22Rv1 (cell line): ENCODE data around the gene HCN1.
A peak's percentile ranks its signal among the peaks of the same experiment; 100 is the strongest.

Experiments
- H3K27ac ChIP-seq: fragments of 450-650 bp; 2 replicates; pipeline ENCODE4 v1.5.1; 2017
- ZFX ChIP-seq: fragments of 450-650 bp; IDR thresholded peaks from 2 replicates; pipeline ENCODE4 v1.6.1; 2017; ENCODE audit warnings: antibody characterized with exemption, borderline replicate concordance
- TF ChIP-seq, protein P1 (sequence below): fragments of 450-650 bp; IDR thresholded peaks from 2 replicates; pipeline ENCODE4 v1.5.1; 2017; ENCODE audit warnings: mild to moderate bottlenecking

Gene HCN1

GRCh38 chr5:45355189-45355992, 340.8 kb downstream of the HCN1 start:
- TF ChIP-seq, protein P1, sequence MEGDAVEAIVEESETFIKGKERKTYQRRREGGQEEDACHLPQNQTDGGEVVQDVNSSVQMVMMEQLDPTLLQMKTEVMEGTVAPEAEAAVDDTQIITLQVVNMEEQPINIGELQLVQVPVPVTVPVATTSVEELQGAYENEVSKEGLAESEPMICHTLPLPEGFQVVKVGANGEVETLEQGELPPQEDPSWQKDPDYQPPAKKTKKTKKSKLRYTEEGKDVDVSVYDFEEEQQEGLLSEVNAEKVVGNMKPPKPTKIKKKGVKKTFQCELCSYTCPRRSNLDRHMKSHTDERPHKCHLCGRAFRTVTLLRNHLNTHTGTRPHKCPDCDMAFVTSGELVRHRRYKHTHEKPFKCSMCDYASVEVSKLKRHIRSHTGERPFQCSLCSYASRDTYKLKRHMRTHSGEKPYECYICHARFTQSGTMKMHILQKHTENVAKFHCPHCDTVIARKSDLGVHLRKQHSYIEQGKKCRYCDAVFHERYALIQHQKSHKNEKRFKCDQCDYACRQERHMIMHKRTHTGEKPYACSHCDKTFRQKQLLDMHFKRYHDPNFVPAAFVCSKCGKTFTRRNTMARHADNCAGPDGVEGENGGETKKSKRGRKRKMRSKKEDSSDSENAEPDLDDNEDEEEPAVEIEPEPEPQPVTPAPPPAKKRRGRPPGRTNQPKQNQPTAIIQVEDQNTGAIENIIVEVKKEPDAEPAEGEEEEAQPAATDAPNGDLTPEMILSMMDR, result no peak
- no peak for TF ChIP-seq ZFX
- no peak overlapping the region for H3K27ac ChIP-seq

DNA sequence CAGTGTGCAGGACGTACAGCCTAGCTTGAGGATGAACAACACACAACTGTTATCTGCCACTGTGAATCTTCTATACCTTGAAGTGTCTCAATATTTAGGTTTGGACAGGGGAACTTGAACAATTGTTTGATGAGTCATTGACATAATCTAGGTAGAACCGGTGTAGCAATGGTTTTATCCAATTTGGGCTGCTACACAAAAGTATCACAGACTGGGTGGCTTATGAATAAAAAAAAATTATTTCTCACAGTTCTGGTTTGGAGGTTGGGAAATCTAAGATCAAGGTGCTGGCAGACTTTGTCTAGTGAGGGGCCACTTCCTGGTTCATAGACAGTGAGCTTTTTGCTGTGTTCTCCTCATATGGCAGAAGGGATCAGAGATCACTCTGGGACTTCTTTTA, 359.7 kb downstream of the HCN1 start:
- no peak for TF ChIP-seq ZFX
- TF ChIP-seq, protein P1, result no peak
- no peak overlapping the region for H3K27ac ChIP-seq

DNA sequence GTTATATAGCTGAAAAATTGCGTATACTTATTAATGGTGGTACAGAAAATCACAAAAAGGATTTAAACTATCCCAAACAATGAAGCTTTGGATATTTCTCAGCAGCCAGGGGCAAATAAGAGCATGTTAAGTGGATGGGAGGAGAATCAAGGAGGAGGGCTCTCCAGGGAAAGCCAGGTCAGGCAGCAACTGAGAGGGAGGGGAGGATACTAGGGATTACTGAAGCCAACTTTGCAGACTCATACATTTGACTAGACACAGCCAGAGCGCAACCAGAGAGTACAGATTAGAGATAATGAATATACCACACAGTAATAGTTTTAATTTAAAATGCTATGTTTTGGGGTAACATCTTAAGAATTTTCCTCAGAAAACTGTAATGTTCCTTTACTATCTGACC, 360.2 kb downstream of the HCN1 start:
- TF ChIP-seq, protein P1, result no peak
- TF ChIP-seq ZFX, result no peak

DNA sequence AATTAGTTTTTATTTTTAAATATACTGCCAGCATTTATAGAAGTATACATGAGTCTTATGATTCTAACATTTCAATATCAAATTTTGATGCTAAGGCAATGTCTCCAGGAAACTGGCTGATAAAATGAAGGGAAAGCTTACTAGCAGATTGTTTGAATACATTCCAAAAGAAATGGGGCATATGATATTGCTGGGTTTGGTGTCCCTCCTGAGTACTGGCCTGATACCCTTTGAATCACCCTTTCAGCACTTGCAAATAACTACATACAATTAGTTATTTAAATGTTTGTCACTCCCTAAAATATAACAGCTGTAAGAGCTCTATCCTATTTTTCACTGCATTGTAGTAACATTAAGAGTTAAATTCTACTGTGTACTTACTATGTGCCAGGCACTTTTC, 360.8 kb downstream of the HCN1 start:
- TF ChIP-seq, protein P1, result no peak
- TF ChIP-seq ZFX, result no peak
- H3K27ac ChIP-seq, result no peak overlapping the region

More for the DNA sequence above, 360.2 kb downstream of the HCN1 start:
- no peak overlapping the region for H3K27ac ChIP-seq

GRCh38 chr5:45334939-45335338, 361.2 kb downstream of the HCN1 start:
- no peak overlapping the region for H3K27ac ChIP-seq
- TF ChIP-seq ZFX, result no peak
- TF ChIP-seq, protein P1, result no peak

- peak overlapping the region; percentile 65 for H3K27ac ChIP-seq
Observed at GRCh38 chr5:45312627-45313026, 383.6 kb downstream of the HCN1 start.

- no peak for TF ChIP-seq ZFX
- TF ChIP-seq, protein P1, result no peak
- H3K27ac ChIP-seq, result no peak overlapping the region
Observed at GRCh38 chr5:45295231-45295630, 400.9 kb downstream of the HCN1 start.
